Measurements from ENCODE around the gene UVRAG.

GRCh38 chr11:75802021-75802912 is 12.7 kb upstream of the UVRAG start:
- no peak for TF ChIP-seq POLR2A (IDR thresholded peaks at IDR 0.05)
- TF ChIP-seq, protein P1, sequence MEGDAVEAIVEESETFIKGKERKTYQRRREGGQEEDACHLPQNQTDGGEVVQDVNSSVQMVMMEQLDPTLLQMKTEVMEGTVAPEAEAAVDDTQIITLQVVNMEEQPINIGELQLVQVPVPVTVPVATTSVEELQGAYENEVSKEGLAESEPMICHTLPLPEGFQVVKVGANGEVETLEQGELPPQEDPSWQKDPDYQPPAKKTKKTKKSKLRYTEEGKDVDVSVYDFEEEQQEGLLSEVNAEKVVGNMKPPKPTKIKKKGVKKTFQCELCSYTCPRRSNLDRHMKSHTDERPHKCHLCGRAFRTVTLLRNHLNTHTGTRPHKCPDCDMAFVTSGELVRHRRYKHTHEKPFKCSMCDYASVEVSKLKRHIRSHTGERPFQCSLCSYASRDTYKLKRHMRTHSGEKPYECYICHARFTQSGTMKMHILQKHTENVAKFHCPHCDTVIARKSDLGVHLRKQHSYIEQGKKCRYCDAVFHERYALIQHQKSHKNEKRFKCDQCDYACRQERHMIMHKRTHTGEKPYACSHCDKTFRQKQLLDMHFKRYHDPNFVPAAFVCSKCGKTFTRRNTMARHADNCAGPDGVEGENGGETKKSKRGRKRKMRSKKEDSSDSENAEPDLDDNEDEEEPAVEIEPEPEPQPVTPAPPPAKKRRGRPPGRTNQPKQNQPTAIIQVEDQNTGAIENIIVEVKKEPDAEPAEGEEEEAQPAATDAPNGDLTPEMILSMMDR (IDR thresholded peaks at IDR 0.05), result no peak
- no peak for TF ChIP-seq POLR2AphosphoS5 (IDR thresholded peaks at IDR 0.05)
